ENCODE results near the gene RAET1E. TPM values are rescaled to one million over a fixed set of nuclear protein-coding genes. Genes with fewer than 3 reads are reported as not detected.

RAET1E gene
- total and polyA plus RNA-seq, 2 donors (not counting 1 experiment from before 2014, with no cell fraction given): not detected

- Histone ChIP-seq H3K36me3 (replicated peaks in 1 of 2; ENCODE audit: control extremely low read depth in 1 of 2, control insufficient read depth in 1 of 2, extremely low read depth in 1 of 2, insufficient read depth in 2 of 2, low read length in 1 of 2) (no peaks in the 10 kb centered on the region), H3K79me2 (ENCODE audit: control insufficient read depth, insufficient read depth, low read length) (no peaks in the 10 kb centered on the region), H3K9ac (ENCODE audit: low read length) (no peak overlapping the region), H4K20me1 (ENCODE audit: control insufficient read depth, insufficient read depth, low read length, poor library complexity, severe bottlenecking) (no peaks in the 10 kb centered on the region), H3K27me3 (replicated peaks in 1 of 4; ENCODE audit: control extremely low read depth in 1 of 4, control insufficient read depth in 3 of 4, insufficient read depth in 4 of 4, low read length in 3 of 4) (peaks cover 0 to 14% (median 0%) of the 10 kb centered on the region in 4 experiments), H3K4me1 (ENCODE audit: control insufficient read depth in 2 of 2, insufficient read depth in 2 of 2, low read length in 2 of 2) (no peaks in the 10 kb centered on the region), H3K4me3 (ENCODE audit: control extremely low read depth in 1 of 5, extremely low read depth in 1 of 5, insufficient read depth in 1 of 5, low read depth in 2 of 5, low read length in 4 of 5) (no peak overlapping the region), H3K9me3 (ENCODE audit: control extremely low read depth in 1 of 3, control insufficient read depth in 2 of 3, insufficient read depth in 1 of 3, low read length in 2 of 3) (peaks cover 0 to 19% (median 8%) of the 10 kb centered on the region in 3 donors), H3K4me2 (replicated peaks; ENCODE audit: low read depth, low read length, poor library complexity, severe bottlenecking) (no peak overlapping the region), H2AFZ (ENCODE audit: insufficient read depth, low read depth, low read length, poor library complexity, severe bottlenecking) (no peak overlapping the region), H3K27ac (ENCODE audit: low read length in 2 of 2) (no peak overlapping the region)
- DNase-seq: no peak
- H3K9me3 Mint-ChIP-seq (ENCODE audit: insufficient read depth): peaks cover 8% of the 10 kb centered on the region
- intact Hi-C loops (cut with micrococcal nuclease): no loop called here
- peaks cover 12% of the 10 kb centered on the region for H3K27me3 Mint-ChIP-seq
- TF ChIP-seq, protein P1, sequence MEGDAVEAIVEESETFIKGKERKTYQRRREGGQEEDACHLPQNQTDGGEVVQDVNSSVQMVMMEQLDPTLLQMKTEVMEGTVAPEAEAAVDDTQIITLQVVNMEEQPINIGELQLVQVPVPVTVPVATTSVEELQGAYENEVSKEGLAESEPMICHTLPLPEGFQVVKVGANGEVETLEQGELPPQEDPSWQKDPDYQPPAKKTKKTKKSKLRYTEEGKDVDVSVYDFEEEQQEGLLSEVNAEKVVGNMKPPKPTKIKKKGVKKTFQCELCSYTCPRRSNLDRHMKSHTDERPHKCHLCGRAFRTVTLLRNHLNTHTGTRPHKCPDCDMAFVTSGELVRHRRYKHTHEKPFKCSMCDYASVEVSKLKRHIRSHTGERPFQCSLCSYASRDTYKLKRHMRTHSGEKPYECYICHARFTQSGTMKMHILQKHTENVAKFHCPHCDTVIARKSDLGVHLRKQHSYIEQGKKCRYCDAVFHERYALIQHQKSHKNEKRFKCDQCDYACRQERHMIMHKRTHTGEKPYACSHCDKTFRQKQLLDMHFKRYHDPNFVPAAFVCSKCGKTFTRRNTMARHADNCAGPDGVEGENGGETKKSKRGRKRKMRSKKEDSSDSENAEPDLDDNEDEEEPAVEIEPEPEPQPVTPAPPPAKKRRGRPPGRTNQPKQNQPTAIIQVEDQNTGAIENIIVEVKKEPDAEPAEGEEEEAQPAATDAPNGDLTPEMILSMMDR (IDR thresholded peaks at IDR 0.05): no peak
- no peak for TF ChIP-seq EZH2 (IDR thresholded peaks at IDR 0.05; ENCODE audit: borderline replicate concordance, insufficient read depth, low read depth, low read length, poor library complexity, severe bottlenecking)
- ATAC-seq (ENCODE audit: low read depth): no peak
- H3K4me3 Mint-ChIP-seq: no peak overlapping the region
- no peak overlapping the region for H3K27ac Mint-ChIP-seq
- no peaks in the 10 kb centered on the region for H3K4me1 Mint-ChIP-seq
- POLR2A ChIA-PET: no interaction called here
- 87% methylated on average over 13 of the region's 13 CpGs for WGBS (ENCODE audit: insufficient coverage)
- CTCF ChIA-PET: interaction anchor here (0.9 kb wide), 1 partner anchor 18 kb away, joined by 3 read pairs; no protein-coding TSS in a partner anchor
Observed at GRCh38 chr6:149904661-149905370, 6.9 kb upstream of the RAET1E start.

DNA sequence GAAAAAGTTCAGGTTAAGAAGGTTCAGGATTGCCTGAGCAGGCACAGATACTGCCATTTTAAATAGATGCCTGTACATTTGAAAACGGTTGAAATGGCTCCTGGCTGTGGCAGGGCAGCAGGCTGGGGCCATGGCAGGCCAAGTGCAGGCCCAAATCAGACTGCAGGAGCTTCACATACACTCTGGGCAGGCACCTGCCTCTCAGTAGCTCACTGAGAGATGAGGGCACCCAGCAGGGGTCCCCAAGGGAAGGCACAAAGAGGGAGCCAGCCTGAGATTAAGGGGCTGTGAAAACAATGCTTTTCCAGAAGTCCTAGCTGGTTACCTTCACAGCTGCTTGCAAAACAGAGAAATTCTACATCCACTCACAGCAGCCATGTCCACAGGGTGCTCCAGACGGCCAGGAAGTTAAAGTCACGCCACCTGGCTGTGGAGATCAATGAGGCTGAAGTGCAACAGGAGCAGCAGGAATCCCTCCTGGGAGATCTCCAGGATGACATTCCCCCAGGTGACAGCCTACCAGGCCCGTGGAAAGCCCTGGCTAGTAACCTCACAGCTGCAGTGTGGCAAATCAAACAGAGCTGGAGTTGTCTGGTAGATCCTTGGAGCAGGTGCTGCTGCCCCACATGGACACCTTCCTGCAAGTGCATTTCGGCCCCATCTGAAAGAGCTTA, 6.2 kb upstream of the RAET1E start:
- H3K4me2 ChIP-seq (replicated peaks; ENCODE audit: low read depth, low read length, poor library complexity, severe bottlenecking): no peak overlapping the region
- H2AFZ ChIP-seq (ENCODE audit: insufficient read depth, low read depth, low read length, poor library complexity, severe bottlenecking): no peak overlapping the region
- Mint-ChIP-seq H3K4me1 (no peaks in the 10 kb centered on the region), H3K27ac (no peak overlapping the region), H3K4me3 (no peak overlapping the region), H3K9me3 (ENCODE audit: insufficient read depth) (peaks cover 8% of the 10 kb centered on the region), H3K27me3 (peaks cover 17% of the 10 kb centered on the region)
- no peaks in the 10 kb centered on the region for H3K4me1 ChIP-seq (ENCODE audit: control insufficient read depth in 2 of 2, insufficient read depth in 2 of 2, low read length in 2 of 2)
- H3K9ac ChIP-seq (ENCODE audit: low read length): no peak overlapping the region
- H3K27ac ChIP-seq (ENCODE audit: low read length in 2 of 2): no peak overlapping the region
- H4K20me1 ChIP-seq (ENCODE audit: control insufficient read depth, insufficient read depth, low read length, poor library complexity, severe bottlenecking): no peaks in the 10 kb centered on the region
- ChIA-PET POLR2A (no interaction called here), CTCF (no interaction called here)
- WGBS (ENCODE audit: insufficient coverage): 77% methylated on average over 5 of the region's 5 CpGs
- H3K27me3 ChIP-seq (replicated peaks in 1 of 4; ENCODE audit: control extremely low read depth in 1 of 4, control insufficient read depth in 3 of 4, insufficient read depth in 4 of 4, low read length in 3 of 4): peaks cover 0 to 11% (median 0%) of the 10 kb centered on the region in 4 experiments
- DNase-seq (no peak), ATAC-seq (ENCODE audit: low read depth) (no peak)
- no peaks in the 10 kb centered on the region for H3K36me3 ChIP-seq (replicated peaks in 1 of 2; ENCODE audit: control extremely low read depth in 1 of 2, control insufficient read depth in 1 of 2, extremely low read depth in 1 of 2, insufficient read depth in 2 of 2, low read length in 1 of 2)
- intact Hi-C loops (cut with micrococcal nuclease): no loop called here
- H3K4me3 ChIP-seq (ENCODE audit: control extremely low read depth in 1 of 5, extremely low read depth in 1 of 5, insufficient read depth in 1 of 5, low read depth in 2 of 5, low read length in 4 of 5): no peak overlapping the region
- no peaks in the 10 kb centered on the region for H3K79me2 ChIP-seq (ENCODE audit: control insufficient read depth, insufficient read depth, low read length)
- H3K9me3 ChIP-seq (ENCODE audit: control extremely low read depth in 1 of 3, control insufficient read depth in 2 of 3, insufficient read depth in 1 of 3, low read length in 2 of 3): peaks cover 0 to 12% (median 8%) of the 10 kb centered on the region in 3 donors
- TF ChIP-seq, protein P1 (IDR thresholded peaks at IDR 0.05): no peak
- no peak for TF ChIP-seq EZH2 (IDR thresholded peaks at IDR 0.05; ENCODE audit: borderline replicate concordance, insufficient read depth, low read depth, low read length, poor library complexity, severe bottlenecking)

Measured in B cell (primary cell).